Measurements from ENCODE around the gene GALNT16. TPM values are rescaled to one million over a fixed set of nuclear protein-coding genes. Genes with fewer than 3 reads are reported as not detected.

Gene GALNT16
- total RNA-seq, 4 donors from 2014 or later: 5.1 to 8.9 (median 8.7) TPM

GRCh38 chr14:69260190-69260860, 367 bp downstream of the GALNT16 start:
- no peak for TF ChIP-seq CTCF (IDR thresholded peaks at IDR 0.05; ENCODE audit: low read depth)

GRCh38 chr14:69260861-69261564, 1.1 kb downstream of the GALNT16 start:
- TF ChIP-seq CTCF (IDR thresholded peaks at IDR 0.05; ENCODE audit: low read depth): no peak

- TF ChIP-seq CTCF (IDR thresholded peaks at IDR 0.05; ENCODE audit: low read depth): no peak
These were observed 1.9 kb downstream of the GALNT16 start for GRCh38 chr14:69261761-69262331.

- TF ChIP-seq CTCF (IDR thresholded peaks at IDR 0.05; ENCODE audit: low read depth): no peak
These were observed 2.6 kb downstream of the GALNT16 start for GRCh38 chr14:69262516-69262915.

GRCh38 chr14:69263364-69263763, 3.4 kb downstream of the GALNT16 start:
- no peak for TF ChIP-seq CTCF (IDR thresholded peaks at IDR 0.05; ENCODE audit: low read depth)

GRCh38 chr14:69263771-69264170, 3.8 kb downstream of the GALNT16 start:
- no peak for TF ChIP-seq CTCF (IDR thresholded peaks at IDR 0.05; ENCODE audit: low read depth)

GRCh38 chr14:69266572-69267345, 6.8 kb downstream of the GALNT16 start:
- TF ChIP-seq CTCF (IDR thresholded peaks at IDR 0.05; ENCODE audit: low read depth): no peak

All from subcutaneous adipose tissue (tissue), 4 donors.